HepG2 (cell line): ENCODE results near the gene MAN1C1.
"Not testable (repeated sequence)": the region's sequence is repeated elsewhere in the genome, so short reads cannot be mapped to it uniquely, and the experiment has no call there.

Experiments
- CHD2 ChIP-seq: IDR thresholded peaks from 2 replicates; pipeline ENCODE4 v1.6.1; 2011; ENCODE audit warnings: low read depth, low read length, improper control_type of control experiment
- CREB1 ChIP-seq, 2 experiments: fragments of 450-650 bp in 1 of 2; IDR thresholded peaks; 2 replicates each; pipeline ENCODE4 v1.6.1; 2016 to 2017; ENCODE audit warnings: control low read depth in 1 of 2, mild to moderate bottlenecking in 1 of 2, missing compliant biosample characterization in 1 of 2, missing genetic modification characterization in 1 of 2
- HCFC1 ChIP-seq: fragments of 150-350 bp; IDR thresholded peaks from 2 replicates; pipeline ENCODE4 v1.6.1; 2014; ENCODE audit warnings: low read depth, low read length
- HDAC6 ChIP-seq: fragments of 200-600 bp; sonication (generic); IDR thresholded peaks from 2 replicates; pipeline ENCODE4 v1.7.0; 2017; ENCODE audit warnings: mild to moderate bottlenecking, antibody characterized with exemption, low read length, low read depth
- NCOA2 ChIP-seq: sonication (generic); formaldehyde crosslinking; IDR thresholded peaks from 2 replicates; pipeline ENCODE4 v1.8.0; 2022; ENCODE audit warnings: inconsistent platforms
- NR2C2 ChIP-seq: sonication (generic); formaldehyde crosslinking; IDR thresholded peaks from 2 replicates; pipeline ENCODE4 v1.4.0; 2020; ENCODE audit warnings: missing genetic modification reagents, mild to moderate bottlenecking, moderate library complexity, borderline replicate concordance
- POLR2A ChIP-seq, 2 experiments: IDR thresholded peaks; 2 replicates each; pipeline ENCODE4 v1.6.1; 2011; ENCODE audit warnings: low read depth in 2 of 2, low read length in 2 of 2, mild to moderate bottlenecking in 1 of 2, moderate library complexity in 1 of 2; ENCODE audit not compliant: insufficient read depth in 1 of 2
- SMC3 ChIP-seq: IDR thresholded peaks from 2 replicates; pipeline ENCODE4 v1.6.1; 2011; ENCODE audit warnings: low read length, improper control_type of control experiment
- TCF12 ChIP-seq, 2 experiments: fragments of 450-650 bp in 1 of 2; sonication (generic) in 1 of 2; formaldehyde crosslinking in 1 of 2; IDR thresholded peaks; 2 replicates each; pipeline versions ENCODE4 v1.6.1 to v1.8.0; 2017 to 2022; ENCODE audit warnings: antibody characterized with exemption in 1 of 2, mild to moderate bottlenecking in 1 of 2, missing genetic modification reagents in 1 of 2, moderate library complexity in 1 of 2
- ZNF83 ChIP-seq: sonication (generic); formaldehyde crosslinking; IDR thresholded peaks from 2 replicates; pipeline ENCODE4 v1.4.0; 2020; ENCODE audit warnings: missing genetic modification reagents, mild to moderate bottlenecking, borderline replicate concordance
- TF ChIP-seq, protein P1 (sequence below): sonication (generic); formaldehyde crosslinking; IDR thresholded peaks from 2 replicates; pipeline ENCODE4 v1.4.0; 2020; ENCODE audit warnings: mild to moderate bottlenecking, missing genetic modification reagents, borderline replicate concordance
- TF ChIP-seq, protein P2 (sequence below): sonication (generic); formaldehyde crosslinking; IDR thresholded peaks from 2 replicates; pipeline ENCODE4 v1.5.1; 2020; ENCODE audit warnings: missing genetic modification reagents, mild to moderate bottlenecking, borderline replicate concordance
- TF ChIP-seq, protein P3 (sequence below): sonication (generic); formaldehyde crosslinking; IDR thresholded peaks from 2 replicates; pipeline ENCODE4 v1.5.0; 2020; ENCODE audit warnings: mild to moderate bottlenecking, missing genetic modification reagents, moderate library complexity
- TF ChIP-seq, protein P4 (sequence below): sonication (generic); formaldehyde crosslinking; IDR thresholded peaks from 2 replicates; pipeline ENCODE4 v1.4.0; 2020; ENCODE audit warnings: missing genetic modification reagents

DNA sequence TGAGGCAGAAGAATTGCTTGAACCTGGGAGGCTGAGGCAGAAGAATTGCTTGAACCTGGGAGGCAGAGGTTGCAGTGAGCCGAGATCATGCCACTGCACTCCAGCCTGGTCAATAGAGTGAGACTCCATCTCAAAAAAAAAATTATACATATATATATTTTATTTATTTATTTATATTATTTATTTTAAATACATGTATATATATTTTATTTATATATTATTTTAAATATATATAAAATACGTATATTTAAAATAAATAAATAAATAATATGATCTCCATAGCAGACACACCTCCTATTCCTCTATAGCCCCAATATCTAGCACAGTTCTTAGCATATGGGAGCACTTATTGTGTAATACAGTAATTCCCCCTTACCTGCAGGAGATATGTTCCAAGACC lies 46.4 kb downstream of the MAN1C1 start:
- TF ChIP-seq NCOA2 (CRISPR knock-in tag); CHD2; SMC3; HDAC6; HCFC1; TCF12 (IDR thresholded peaks at IDR 0.05); TCF12 (CRISPR knock-in tag; IDR thresholded peaks at IDR 0.05); POLR2A (IDR thresholded peaks at IDR 0.05; ENCODE audit: insufficient read depth in 1 of 2, low read depth in 2 of 2, low read length in 2 of 2); CREB1 (IDR thresholded peaks at IDR 0.05); CREB1 (CRISPR knock-in tag; IDR thresholded peaks at IDR 0.05); ZNF83 (CRISPR knock-in tag); NR2C2 (CRISPR knock-in tag): not testable (repeated sequence)
- TF ChIP-seq, protein P1, sequence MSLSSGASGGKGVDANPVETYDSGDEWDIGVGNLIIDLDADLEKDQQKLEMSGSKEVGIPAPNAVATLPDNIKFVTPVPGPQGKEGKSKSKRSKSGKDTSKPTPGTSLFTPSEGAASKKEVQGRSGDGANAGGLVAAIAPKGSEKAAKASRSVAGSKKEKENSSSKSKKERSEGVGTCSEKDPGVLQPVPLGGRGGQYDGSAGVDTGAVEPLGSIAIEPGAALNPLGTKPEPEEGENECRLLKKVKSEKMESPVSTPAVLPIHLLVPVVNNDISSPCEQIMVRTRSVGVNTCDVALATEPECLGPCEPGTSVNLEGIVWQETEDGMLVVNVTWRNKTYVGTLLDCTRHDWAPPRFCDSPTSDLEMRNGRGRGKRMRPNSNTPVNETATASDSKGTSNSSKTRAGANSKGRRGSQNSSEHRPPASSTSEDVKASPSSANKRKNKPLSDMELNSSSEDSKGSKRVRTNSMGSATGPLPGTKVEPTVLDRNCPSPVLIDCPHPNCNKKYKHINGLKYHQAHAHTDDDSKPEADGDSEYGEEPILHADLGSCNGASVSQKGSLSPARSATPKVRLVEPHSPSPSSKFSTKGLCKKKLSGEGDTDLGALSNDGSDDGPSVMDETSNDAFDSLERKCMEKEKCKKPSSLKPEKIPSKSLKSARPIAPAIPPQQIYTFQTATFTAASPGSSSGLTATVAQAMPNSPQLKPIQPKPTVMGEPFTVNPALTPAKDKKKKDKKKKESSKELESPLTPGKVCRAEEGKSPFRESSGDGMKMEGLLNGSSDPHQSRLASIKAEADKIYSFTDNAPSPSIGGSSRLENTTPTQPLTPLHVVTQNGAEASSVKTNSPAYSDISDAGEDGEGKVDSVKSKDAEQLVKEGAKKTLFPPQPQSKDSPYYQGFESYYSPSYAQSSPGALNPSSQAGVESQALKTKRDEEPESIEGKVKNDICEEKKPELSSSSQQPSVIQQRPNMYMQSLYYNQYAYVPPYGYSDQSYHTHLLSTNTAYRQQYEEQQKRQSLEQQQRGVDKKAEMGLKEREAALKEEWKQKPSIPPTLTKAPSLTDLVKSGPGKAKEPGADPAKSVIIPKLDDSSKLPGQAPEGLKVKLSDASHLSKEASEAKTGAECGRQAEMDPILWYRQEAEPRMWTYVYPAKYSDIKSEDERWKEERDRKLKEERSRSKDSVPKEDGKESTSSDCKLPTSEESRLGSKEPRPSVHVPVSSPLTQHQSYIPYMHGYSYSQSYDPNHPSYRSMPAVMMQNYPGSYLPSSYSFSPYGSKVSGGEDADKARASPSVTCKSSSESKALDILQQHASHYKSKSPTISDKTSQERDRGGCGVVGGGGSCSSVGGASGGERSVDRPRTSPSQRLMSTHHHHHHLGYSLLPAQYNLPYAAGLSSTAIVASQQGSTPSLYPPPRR (CRISPR knock-in tag): not testable (repeated sequence)
- TF ChIP-seq, protein P2, sequence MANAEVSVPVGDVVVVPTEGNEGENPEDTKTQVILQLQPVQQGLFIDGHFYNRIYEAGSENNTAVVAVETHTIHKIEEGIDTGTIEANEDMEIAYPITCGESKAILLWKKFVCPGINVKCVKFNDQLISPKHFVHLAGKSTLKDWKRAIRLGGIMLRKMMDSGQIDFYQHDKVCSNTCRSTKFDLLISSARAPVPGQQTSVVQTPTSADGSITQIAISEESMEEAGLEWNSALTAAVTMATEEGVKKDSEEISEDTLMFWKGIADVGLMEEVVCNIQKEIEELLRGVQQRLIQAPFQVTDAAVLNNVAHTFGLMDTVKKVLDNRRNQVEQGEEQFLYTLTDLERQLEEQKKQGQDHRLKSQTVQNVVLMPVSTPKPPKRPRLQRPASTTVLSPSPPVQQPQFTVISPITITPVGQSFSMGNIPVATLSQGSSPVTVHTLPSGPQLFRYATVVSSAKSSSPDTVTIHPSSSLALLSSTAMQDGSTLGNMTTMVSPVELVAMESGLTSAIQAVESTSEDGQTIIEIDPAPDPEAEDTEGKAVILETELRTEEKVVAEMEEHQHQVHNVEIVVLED (CRISPR knock-in tag): not testable (repeated sequence)
- TF ChIP-seq, protein P3, sequence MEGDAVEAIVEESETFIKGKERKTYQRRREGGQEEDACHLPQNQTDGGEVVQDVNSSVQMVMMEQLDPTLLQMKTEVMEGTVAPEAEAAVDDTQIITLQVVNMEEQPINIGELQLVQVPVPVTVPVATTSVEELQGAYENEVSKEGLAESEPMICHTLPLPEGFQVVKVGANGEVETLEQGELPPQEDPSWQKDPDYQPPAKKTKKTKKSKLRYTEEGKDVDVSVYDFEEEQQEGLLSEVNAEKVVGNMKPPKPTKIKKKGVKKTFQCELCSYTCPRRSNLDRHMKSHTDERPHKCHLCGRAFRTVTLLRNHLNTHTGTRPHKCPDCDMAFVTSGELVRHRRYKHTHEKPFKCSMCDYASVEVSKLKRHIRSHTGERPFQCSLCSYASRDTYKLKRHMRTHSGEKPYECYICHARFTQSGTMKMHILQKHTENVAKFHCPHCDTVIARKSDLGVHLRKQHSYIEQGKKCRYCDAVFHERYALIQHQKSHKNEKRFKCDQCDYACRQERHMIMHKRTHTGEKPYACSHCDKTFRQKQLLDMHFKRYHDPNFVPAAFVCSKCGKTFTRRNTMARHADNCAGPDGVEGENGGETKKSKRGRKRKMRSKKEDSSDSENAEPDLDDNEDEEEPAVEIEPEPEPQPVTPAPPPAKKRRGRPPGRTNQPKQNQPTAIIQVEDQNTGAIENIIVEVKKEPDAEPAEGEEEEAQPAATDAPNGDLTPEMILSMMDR (CRISPR knock-in tag): not testable (repeated sequence)
- TF ChIP-seq, protein P4, sequence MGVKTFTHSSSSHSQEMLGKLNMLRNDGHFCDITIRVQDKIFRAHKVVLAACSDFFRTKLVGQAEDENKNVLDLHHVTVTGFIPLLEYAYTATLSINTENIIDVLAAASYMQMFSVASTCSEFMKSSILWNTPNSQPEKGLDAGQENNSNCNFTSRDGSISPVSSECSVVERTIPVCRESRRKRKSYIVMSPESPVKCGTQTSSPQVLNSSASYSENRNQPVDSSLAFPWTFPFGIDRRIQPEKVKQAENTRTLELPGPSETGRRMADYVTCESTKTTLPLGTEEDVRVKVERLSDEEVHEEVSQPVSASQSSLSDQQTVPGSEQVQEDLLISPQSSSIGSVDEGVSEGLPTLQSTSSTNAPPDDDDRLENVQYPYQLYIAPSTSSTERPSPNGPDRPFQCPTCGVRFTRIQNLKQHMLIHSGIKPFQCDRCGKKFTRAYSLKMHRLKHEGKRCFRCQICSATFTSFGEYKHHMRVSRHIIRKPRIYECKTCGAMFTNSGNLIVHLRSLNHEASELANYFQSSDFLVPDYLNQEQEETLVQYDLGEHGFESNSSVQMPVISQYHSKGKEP (CRISPR knock-in tag): not testable (repeated sequence)
